Left lung (tissue), 10 donors: Measurements from ENCODE around the gene HIP1. TPM values are rescaled to one million over a fixed set of nuclear protein-coding genes. Genes with fewer than 3 reads are reported as not detected.
A peak's percentile ranks its signal among the peaks of the same experiment; 100 is the strongest.

ENCODE experiments used
- ATAC-seq: fragments of 200-7000 bp; cut with Tn5 transposase; one replicate; pipeline ENCODE4 v1.9.1; 2020; ENCODE audit warnings: moderate library complexity
- DNase-seq, 4 donors: peaks; one replicate each; pipeline ENCODE4 v3.0.0-alpha.2; 2013 to 2020
- H3K27ac ChIP-seq, 2 donors: fragments of 200-600 bp; sonication (generic) in 1 of 2; one replicate each; pipeline versions ENCODE4 v1.5.0 to v1.8.0; 2020 to 2021
- H3K27me3 ChIP-seq, 2 donors: fragments of 200-600 bp; sonication (generic) in 1 of 2; one replicate each; pipeline versions ENCODE4 v1.5.0 to v1.8.0; 2020 to 2021
- H3K36me3 ChIP-seq, 2 donors: fragments of 200-600 bp; sonication (generic) in 1 of 2; one replicate each; pipeline versions ENCODE4 v1.5.0 to v1.8.0; 2020 to 2021
- H3K4me1 ChIP-seq, 2 donors: fragments of 200-600 bp; one replicate each; pipeline ENCODE4 v1.8.0; 2021
- H3K4me3 ChIP-seq, 2 donors: fragments of 200-600 bp; sonication (generic) in 1 of 2; one replicate each; pipeline versions ENCODE4 v1.5.0 to v1.8.0; 2020 to 2021; ENCODE audit warnings: mild to moderate bottlenecking in 1 of 2
- H3K9me3 ChIP-seq, 2 donors: fragments of 200-600 bp; sonication (generic) in 1 of 2; one replicate each; pipeline versions ENCODE4 v1.5.0 to v1.8.0; 2020 to 2021
- CTCF ChIP-seq, 2 donors: fragments of 200-600 bp; sonication (generic) in 1 of 2; IDR thresholded peaks; one replicate each; pipeline versions ENCODE4 v1.5.0 to v1.8.0; 2021; ENCODE audit warnings: antibody characterized with exemption in 2 of 2
- intact Hi-C, 2 donors: fragments of 100-400 bp; cut with DNase I; formaldehyde crosslinking; loops; one replicate each; pipeline versions ENCODE4 v1.11.2 to v1.14.2; 2022
- polyA plus RNA-seq, 6 donors: library from polyadenylated mRNA; unstranded; fragments of 120-200 nt; gene quantifications; one replicate each; pipeline ENCODE4 v1.2.1, GENCODE V29; 2013; ENCODE audit not compliant: insufficient read length in 6 of 6
- total RNA-seq, 2 donors: library from RNA; stranded (reverse); fragmentation: NEBNext Ultra II Directional; extraction: Animal tissue kit (Norgen Biotek cat#: 25700); gene quantifications; one replicate each; pipeline ENCODE4 v1.2.1, GENCODE V29; 2021
- donor health status: DM: no; HTN: yes; CAD: no.
- donor health status: DM: no; HTN: no; CAD: no.

Gene HIP1
- total and polyA plus RNA-seq, 8 donors: 41.9 to 84.2 (median 46.0) TPM

- H3K27ac ChIP-seq: peak overlapping the region; percentile 74 to 91
- H3K4me1 ChIP-seq: peaks cover 5 to 94% of the 10 kb centered on the region in 2 donors
- H3K36me3 ChIP-seq: no peaks in the 10 kb centered on the region
- intact Hi-C loops: no loop called here
- TF ChIP-seq CTCF (IDR thresholded peaks at IDR 0.05): peak in 1 of 2 donors; percentile 23
- H3K9me3 ChIP-seq: no peaks in the 10 kb centered on the region
- no peak overlapping the region for H3K4me3 ChIP-seq
- DNase-seq (peak in 3 of 4 donors; percentile 62 to 95 (median 94)), ATAC-seq (peak; percentile 91)
- H3K27me3 ChIP-seq: no peaks in the 10 kb centered on the region
Observed at GRCh38 chr7:75617634-75618234, 121.0 kb downstream of the HIP1 start.

- H3K36me3 ChIP-seq: no peaks in the 10 kb centered on the region
- H3K27ac ChIP-seq: peak overlapping the region in 1 of 2 donors; percentile 91
- peaks cover 5 to 93% of the 10 kb centered on the region in 2 donors for H3K4me1 ChIP-seq
- intact Hi-C loops: no loop called here
- H3K9me3 ChIP-seq: no peaks in the 10 kb centered on the region
- no peak for TF ChIP-seq CTCF (IDR thresholded peaks at IDR 0.05)
- ATAC-seq (no peak), DNase-seq (no peak)
- no peak overlapping the region for H3K4me3 ChIP-seq
- H3K27me3 ChIP-seq: no peaks in the 10 kb centered on the region
Observed at GRCh38 chr7:75616421-75617167, 122.1 kb downstream of the HIP1 start.

- Histone ChIP-seq H3K36me3 (no peaks in the 10 kb centered on the region), H3K27me3 (no peaks in the 10 kb centered on the region), H3K27ac (peak overlapping the region in 1 of 2 donors; percentile 72), H3K9me3 (no peaks in the 10 kb centered on the region), H3K4me1 (peaks cover 5 to 92% of the 10 kb centered on the region in 2 donors), H3K4me3 (no peak overlapping the region)
- TF ChIP-seq CTCF (IDR thresholded peaks at IDR 0.05): no peak
- DNase-seq: no peak
- ATAC-seq: no peak
- intact Hi-C loops: no loop called here
Observed at GRCh38 chr7:75614401-75614800, 124.3 kb downstream of the HIP1 start.

GRCh38 chr7:75613351-75613750 lies 125.4 kb downstream of the HIP1 start:
- peak overlapping the region in 1 of 2 donors; percentile 16 for H3K27ac ChIP-seq

More at GRCh38 chr7:75613351-75613750, 125.4 kb downstream of the HIP1 start:
- H3K4me1 ChIP-seq: peaks cover 4 to 91% of the 10 kb centered on the region in 2 donors
- H3K27me3 ChIP-seq: no peaks in the 10 kb centered on the region
- TF ChIP-seq CTCF (IDR thresholded peaks at IDR 0.05): no peak
- DNase-seq: no peak
- no peak for ATAC-seq
- no peak overlapping the region for H3K4me3 ChIP-seq
- H3K36me3 ChIP-seq: no peaks in the 10 kb centered on the region
- no peaks in the 10 kb centered on the region for H3K9me3 ChIP-seq
- intact Hi-C loops: no loop called here
